Measurements from ENCODE around the gene CLEC17A.

GRCh38 chr19:14632286-14632685 is 49.4 kb downstream of the CLEC17A start:
- TF ChIP-seq CTCF (IDR thresholded peaks at IDR 0.05; ENCODE audit: poor library complexity, severe bottlenecking) (no peak), TAF1 (IDR thresholded peaks at IDR 0.05; ENCODE audit: low read depth) (no peak), EZH2 (IDR thresholded peaks at IDR 0.05; ENCODE audit: borderline replicate concordance, insufficient read depth, low read length, poor library complexity, severe bottlenecking) (no peak)
